ENCODE data around the gene CC2D2B.
"Not testable (repeated sequence)": the region's sequence is repeated elsewhere in the genome, so short reads cannot be mapped to it uniquely, and the experiment has no call there.

The CC2D2B gene

DNA sequence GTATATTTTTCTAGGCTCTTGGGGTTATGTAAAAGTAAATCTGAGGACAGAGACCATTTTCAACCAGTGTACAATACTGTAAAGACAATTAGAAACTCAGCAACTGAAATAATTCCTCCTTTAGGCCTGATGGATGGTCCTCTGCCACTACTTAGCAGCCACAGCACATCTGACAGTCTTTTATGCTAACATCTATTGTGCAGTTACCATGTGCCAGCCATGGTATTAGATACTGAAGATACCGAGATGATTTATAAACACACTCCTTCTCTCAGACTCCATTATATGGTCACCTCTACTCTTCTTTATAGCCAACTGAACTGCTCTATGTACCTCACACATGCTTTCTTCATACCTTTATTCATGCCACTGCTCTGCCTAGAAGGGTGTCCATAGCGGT, 74.4 kb downstream of the CC2D2B start:
- Histone ChIP-seq H3K36me3 (no peaks in the 10 kb centered on the region), H3K4me3 (ENCODE audit: low read depth, low read length) (no peak overlapping the region), H3K4me1 (no peaks in the 10 kb centered on the region), H3K27me3 (no peaks in the 10 kb centered on the region), H3K9me3 (no peaks in the 10 kb centered on the region)
- no peak for TF ChIP-seq CTCF (IDR thresholded peaks at IDR 0.05; ENCODE audit: low read depth, low read length)
- DNase-seq: no peak

- H3K4me1 ChIP-seq: no peaks in the 10 kb centered on the region
- DNase-seq: no peak
- no peaks in the 10 kb centered on the region for H3K9me3 ChIP-seq
- H3K4me3 ChIP-seq (ENCODE audit: low read depth, low read length): no peak overlapping the region
- no peak for TF ChIP-seq CTCF (IDR thresholded peaks at IDR 0.05; ENCODE audit: low read depth, low read length)
- no peaks in the 10 kb centered on the region for H3K36me3 ChIP-seq
- 0 out of 2 replicates have a peak, but pooled peaks cover 3% of the 10 kb centered on the region for H3K27me3 ChIP-seq
These were observed 80.1 kb downstream of the CC2D2B start for GRCh38 chr10:95987685-95988426.

- Histone ChIP-seq H3K9me3 (no peaks in the 10 kb centered on the region), H3K36me3 (no peaks in the 10 kb centered on the region), H3K27me3 (0 out of 2 replicates have a peak, but pooled peaks cover 3% of the 10 kb centered on the region), H3K4me3 (ENCODE audit: low read depth, low read length) (no peak overlapping the region), H3K4me1 (no peaks in the 10 kb centered on the region)
- no peak for DNase-seq
- TF ChIP-seq CTCF (IDR thresholded peaks at IDR 0.05; ENCODE audit: low read depth, low read length): no peak
These were observed 80.9 kb downstream of the CC2D2B start for GRCh38 chr10:95988702-95989101.

- H3K4me3 ChIP-seq (ENCODE audit: low read depth, low read length); H3K4me1 ChIP-seq; H3K27me3 ChIP-seq; DNase-seq; H3K9me3 ChIP-seq; H3K36me3 ChIP-seq: not testable (repeated sequence)
These were observed 86.6 kb downstream of the CC2D2B start for GRCh38 chr10:95994376-95994775.

- Histone ChIP-seq H3K27me3 (no peaks in the 10 kb centered on the region), H3K36me3 (no peaks in the 10 kb centered on the region), H3K4me3 (ENCODE audit: low read depth, low read length) (no peak overlapping the region), H3K4me1 (no peaks in the 10 kb centered on the region), H3K9me3 (no peaks in the 10 kb centered on the region)
- no peak for TF ChIP-seq CTCF (IDR thresholded peaks at IDR 0.05; ENCODE audit: low read depth, low read length)
- no peak for DNase-seq
These were observed 90.5 kb downstream of the CC2D2B start for GRCh38 chr10:95998255-95998784.

- Histone ChIP-seq H3K4me3 (ENCODE audit: low read depth, low read length) (no peak overlapping the region), H3K27me3 (no peaks in the 10 kb centered on the region; the same call in 1 of the 2 replicates), H3K4me1 (no peaks in the 10 kb centered on the region), H3K9me3 (no peaks in the 10 kb centered on the region), H3K36me3 (no peaks in the 10 kb centered on the region)
- TF ChIP-seq CTCF (IDR thresholded peaks at IDR 0.05; ENCODE audit: low read depth, low read length): no peak
- no peak for DNase-seq
These were observed 106.2 kb downstream of the CC2D2B start for GRCh38 chr10:96013956-96014355.
